ENCODE data around the gene GABARAP.

DNA sequence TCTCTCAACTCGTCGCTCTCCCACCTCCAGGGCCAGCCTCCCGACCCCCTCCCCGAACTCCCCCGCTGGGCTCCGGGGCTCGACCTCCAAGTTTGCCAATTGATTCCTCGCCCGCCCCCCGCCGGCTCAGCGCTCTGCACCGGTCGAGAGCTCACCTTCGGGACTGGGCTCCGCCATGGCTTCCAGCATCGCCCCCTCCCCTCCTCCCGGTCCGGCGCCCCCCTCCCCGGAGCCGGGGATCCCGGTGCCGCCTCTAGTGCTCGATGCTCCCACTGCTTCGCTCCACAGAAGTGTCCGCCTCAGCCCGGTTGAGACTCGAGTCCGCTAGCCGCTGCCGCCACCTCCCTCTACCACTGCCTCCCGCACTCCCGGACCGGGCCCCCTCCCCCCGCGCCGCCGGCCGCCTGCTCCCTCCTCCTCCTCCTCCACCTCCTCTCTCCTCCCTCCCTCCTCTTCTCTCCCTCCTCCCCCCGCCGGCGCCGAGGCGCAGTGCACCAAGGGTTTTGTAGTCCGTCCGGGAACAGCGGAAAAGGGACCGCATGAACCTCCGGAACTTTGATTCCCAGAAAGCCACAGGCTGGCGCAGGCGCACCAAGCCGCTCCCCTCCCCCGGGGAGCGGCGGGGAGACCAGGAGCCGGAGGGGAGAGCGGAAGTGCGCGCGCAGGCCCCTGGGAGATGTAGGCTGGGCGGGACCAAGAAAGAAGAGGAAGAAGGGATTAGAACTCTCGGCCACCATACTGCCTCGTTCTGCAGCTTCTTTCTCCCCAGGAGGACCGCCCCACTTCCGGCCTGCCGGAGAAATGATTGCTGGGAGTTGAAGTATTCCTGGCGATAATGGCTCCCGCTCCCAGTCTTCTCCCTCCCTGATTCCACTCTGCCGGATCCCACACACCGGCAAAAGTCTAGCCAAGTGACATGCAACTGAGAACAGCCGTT is 2.9 kb downstream of the GABARAP start, which contains the start of gene PHF23:
- TF ChIP-seq, protein P1, sequence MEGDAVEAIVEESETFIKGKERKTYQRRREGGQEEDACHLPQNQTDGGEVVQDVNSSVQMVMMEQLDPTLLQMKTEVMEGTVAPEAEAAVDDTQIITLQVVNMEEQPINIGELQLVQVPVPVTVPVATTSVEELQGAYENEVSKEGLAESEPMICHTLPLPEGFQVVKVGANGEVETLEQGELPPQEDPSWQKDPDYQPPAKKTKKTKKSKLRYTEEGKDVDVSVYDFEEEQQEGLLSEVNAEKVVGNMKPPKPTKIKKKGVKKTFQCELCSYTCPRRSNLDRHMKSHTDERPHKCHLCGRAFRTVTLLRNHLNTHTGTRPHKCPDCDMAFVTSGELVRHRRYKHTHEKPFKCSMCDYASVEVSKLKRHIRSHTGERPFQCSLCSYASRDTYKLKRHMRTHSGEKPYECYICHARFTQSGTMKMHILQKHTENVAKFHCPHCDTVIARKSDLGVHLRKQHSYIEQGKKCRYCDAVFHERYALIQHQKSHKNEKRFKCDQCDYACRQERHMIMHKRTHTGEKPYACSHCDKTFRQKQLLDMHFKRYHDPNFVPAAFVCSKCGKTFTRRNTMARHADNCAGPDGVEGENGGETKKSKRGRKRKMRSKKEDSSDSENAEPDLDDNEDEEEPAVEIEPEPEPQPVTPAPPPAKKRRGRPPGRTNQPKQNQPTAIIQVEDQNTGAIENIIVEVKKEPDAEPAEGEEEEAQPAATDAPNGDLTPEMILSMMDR (conservative IDR thresholded peaks at IDR 0.05) = no peak
- no peak for TF ChIP-seq ZFX (IDR thresholded peaks at IDR 0.05)
